HG02852 (cell line): ENCODE results near the gene ATXN1.
"Not testable (repeated sequence)": the region's sequence is repeated elsewhere in the genome, so short reads cannot be mapped to it uniquely, and the experiment has no call there.

ENCODE experiments used
- ATAC-seq: cut with Tn5 transposase; IDR thresholded peaks from one replicate; pipeline ENCODE4 v1.9.1; 2021; ENCODE audit warnings: mild to moderate bottlenecking, moderate library complexity; ENCODE audit not compliant: unreplicated experiment

ATXN1 gene

DNA sequence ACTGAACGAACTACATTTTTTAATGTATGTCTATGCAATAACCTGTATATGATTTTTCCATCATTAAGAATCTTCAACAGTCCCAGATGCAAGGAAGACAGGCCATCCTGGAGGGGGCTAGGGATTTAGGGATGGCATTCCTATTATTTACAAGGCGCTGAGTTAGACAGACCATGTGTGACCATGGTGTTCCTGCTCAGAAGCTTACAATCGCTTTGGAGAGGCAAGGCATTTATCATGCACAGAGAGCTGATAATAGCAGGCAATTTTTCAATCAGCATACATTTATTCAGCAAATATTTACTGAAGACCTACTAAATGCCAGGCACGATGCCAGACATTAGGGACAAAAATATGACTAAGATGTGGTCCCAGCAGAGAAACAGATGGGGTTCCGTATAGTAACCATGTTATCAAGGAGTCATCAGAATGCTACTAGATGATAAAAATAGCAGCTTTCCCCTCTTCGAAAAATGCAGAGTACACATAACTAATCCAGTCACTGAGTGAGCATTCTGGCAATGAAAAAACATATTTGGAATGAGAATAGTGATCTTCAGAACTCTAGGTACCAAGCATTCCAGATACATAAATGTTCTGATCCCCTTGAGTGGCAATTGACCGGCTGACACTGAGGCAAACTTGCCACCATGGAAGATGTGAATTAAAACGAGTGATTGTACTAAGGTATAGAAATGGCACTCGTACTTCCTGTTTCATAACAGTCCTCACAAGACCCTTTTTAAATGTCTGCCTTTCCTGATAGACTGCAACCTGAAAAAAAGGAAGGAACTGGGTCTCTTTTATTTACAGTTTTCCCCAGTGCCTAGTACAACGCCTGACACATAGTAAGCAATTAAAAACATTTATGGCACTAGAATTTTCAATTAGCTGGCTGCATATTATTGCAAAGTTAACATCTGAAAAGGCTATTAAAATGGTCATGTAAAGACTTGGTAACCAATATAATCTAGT lies 135.7 kb downstream of the ATXN1 start:
- no peak for ATAC-seq

DNA sequence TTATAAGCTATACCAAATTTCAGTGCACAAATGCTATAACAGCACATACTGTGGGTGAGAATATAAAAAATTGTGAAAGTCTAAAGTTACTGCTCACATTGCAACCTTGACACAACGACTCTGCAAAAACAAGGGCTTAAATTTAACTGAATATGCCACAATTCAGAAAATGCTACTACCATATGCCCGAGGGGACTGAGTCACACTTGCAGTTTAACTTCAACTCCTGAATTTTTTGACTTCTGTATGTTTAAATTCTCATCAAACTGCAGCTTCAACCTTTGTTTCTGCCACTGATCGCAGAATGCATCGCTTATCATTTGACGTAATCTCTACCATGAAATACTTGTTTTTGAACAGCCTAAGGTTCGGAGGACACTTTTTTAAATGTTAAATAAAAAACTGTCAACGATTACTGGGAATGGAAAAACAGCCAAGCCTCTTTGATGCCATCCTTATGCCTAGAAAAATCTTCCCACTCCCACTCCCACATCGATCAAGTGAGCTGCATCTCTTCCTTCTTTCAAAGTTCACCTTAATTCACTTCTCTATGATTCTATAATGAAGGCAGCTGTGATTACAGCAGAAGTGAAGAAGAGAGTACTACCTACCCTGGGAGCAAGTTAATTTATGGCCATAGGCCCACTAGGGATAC lies 136.5 kb downstream of the ATXN1 start:
- ATAC-seq: no peak

DNA sequence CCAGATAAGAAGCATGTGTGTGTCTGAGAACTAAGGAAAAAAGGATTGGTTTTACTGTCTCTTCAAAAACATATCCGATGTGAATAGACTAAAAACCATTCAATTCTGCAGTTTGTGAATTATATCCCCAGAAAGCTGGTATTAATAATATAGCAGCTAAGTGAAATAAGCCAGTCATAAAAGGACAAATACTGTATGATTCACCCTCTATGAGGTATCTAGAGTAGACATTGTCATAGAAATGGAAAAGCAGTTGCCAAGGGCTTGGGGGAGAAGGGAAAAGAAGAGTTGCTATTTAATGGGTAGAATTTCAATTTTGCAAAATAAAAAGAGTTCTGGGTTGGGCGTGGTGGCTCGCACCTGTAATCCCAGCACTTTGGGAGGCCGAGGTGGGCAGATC lies 137.5 kb downstream of the ATXN1 start:
- no peak for ATAC-seq

DNA sequence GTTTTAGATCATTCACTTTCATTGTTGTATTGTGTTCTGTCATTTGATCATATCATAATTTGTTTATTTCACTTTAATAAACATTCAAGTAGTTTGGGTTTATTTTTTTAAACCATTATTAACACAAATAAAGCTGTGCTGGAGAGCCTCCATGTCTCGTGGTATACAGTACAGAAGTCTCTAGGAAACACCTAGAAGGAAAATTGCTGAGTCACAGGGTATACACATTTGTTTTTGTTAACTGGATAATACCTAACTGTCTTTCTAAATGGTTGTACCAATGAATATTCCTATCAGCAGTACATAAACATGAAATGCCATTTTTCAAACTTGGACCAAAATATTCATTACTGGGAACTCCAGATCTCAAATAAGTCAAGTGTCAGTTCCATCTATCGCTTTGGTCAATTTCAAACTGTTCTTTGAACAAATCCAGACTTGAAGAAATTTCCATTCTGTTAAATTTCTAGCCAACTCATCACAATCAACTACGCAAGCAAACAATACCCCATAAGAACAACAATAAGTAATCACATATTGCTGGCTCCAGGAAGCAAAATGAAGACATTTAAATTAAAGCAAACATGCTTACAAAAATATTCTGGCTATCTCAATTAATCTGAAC lies 138.1 kb downstream of the ATXN1 start:
- no peak for ATAC-seq

DNA sequence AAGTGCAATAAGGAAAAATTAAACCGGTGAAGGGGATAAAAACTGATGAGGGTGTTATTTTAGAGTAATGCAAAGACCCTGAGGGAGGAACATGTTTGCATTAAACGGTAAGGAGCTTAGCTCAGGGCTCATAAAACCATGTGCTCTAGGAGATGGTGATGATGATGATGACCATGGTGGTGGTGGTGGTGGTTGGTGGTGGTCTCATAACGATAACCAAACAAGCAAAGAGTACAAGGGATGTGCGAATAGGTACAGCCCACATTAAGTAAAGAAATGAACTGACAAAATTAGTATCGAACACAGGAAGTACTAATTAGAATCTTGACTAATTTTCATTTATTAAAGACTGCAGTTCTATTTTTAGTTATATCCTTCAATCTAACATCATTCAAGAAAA lies 139.1 kb downstream of the ATXN1 start:
- ATAC-seq: no peak

DNA sequence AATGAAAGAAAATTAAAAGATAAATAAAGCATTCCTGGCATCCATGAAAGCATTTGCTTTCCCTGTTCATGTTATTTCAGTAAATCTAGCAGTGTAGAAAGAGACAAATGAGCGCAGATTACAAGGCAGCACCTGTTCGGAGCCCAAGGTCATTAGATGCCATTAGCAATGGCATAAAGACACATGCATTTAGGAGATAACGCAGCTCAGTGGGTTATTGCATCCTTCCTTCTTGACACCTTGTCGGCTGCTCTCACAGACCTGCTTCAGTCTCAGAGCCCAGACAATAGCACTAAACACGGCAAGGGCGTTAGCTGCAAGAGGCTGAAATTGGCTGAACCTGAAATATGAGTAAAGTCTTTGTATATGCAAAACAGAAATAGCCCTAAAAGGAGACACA lies 140.3 kb downstream of the ATXN1 start:
- ATAC-seq: no peak

DNA sequence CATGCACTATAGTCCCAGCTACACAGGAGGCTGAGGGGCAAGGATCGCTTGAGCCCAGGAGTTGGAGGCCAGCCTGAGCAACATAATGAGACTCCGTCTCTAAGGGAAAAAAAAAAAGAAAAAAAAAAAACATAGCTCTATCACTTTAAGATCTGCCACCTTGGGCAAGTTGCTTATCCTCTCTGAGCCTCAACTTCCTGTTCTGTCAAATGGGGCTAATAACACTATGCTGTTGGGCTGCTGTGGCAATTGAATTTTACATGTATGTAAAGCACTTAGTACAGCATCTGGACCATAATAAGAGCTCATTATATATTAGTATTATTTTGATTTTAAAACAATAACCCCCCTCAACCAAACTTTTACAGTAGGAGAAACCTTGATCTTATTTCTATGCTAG lies 141.5 kb downstream of the ATXN1 start:
- ATAC-seq: no peak

DNA sequence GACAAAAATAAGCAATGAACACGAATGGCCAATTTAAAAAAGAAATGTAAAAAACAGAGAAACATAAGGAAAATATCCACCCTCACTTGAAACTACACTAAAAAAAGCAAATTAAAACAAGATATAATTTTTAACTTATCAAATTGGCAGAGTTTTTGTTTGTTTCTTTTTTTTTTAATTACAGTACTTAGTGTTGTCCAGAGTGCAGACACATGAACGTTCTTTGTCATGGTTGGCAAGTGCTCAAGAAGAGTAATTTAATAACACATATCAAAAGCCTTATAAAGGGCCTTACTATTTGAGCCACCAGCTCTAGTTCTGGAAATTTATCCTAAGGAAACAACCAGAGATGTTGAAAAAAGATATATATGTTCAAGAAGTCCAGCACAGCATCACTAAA lies 142.3 kb downstream of the ATXN1 start:
- ATAC-seq: no peak

DNA sequence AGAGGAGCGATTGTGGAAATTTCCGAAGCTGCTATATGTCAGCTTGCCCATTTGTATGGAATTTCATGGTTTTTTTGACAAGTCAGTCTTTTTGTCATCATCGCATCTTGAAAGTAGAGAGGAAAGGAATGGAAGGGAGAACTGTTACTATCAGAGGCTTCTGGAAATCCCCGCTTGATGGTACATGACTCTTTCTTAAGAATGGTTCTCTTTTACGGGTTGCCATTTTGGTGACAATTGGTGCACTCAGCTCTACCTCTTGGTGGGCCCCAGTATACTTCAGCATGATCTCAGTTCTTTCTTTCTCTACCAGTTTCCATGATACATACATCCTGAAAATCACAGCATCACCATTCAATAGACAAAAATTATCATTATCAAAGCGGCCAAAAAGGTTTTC lies 146.0 kb downstream of the ATXN1 start:
- not testable (repeated sequence) for ATAC-seq

DNA sequence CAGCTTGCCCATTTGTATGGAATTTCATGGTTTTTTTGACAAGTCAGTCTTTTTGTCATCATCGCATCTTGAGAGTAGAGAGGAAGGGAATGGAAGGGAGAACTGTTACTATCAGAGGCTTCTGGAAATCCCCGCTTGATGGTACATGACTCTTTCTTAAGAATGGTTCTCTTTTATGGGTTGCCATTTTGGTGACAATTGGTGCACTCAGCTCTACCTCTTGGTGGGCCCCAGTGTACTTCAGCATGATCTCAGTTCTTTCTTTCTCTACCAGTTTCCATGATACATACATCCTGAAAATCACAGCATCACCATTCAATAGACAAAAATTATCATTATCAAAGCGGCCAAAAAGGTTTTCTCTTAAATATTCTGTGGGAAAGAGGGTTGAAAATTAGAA lies 147.1 kb downstream of the ATXN1 start:
- not testable (repeated sequence) for ATAC-seq

DNA sequence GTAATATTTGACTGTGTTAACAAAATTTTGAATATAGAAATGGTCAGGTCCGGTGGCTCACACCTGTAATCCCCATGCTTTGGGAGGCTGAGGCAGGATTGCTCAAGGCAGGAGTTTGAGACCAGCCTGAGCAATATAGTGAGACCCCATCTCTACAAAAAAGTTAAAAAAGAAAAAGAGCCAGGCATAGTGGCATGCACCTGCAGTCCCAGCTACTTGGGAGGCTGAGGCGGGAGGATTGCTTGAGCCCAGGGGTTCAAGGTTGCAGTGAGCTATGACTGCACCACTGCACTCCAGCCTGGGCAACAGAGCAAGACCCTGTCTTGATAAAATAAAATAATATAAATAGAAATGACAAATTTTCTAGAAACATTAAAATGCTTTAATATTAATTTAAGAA lies 147.8 kb downstream of the ATXN1 start:
- not testable (repeated sequence) for ATAC-seq

DNA sequence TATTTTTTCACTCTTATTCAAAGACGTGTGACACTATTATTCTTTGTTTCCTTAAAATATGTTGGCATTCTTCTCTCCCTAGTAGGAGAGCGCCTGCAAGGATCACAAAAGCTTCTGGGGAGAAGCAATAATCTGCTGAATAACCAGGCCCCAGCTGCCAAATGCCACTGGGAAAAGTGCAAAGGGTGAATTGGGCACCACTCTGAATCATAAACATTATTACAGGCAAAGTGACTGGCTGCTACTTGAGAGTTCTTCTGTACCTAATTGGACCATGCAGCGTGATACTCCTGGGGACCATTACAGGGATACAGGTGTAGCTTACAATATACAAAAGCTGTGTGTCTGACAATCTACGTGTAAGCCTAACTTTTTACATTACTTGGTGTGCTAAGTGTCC lies 152.8 kb downstream of the ATXN1 start:
- ATAC-seq: no peak

DNA sequence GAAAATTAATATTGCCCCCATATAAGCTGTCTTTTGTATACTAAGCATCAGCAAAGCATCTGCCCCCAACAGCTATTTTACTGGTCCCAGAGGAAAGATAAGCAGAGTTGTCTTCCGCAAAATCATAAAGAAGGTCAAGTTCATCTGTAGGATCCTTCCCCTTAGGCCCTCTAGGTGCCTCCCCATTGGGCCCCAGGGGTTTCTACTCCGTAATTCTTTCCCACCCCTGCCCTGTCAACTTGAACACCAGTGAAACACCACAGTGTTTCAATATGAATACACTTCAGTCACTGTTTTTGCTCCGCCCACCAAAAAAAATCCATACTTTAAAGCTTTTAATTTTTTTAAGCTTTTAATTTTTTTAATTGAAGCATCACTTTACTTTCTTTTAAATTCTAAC lies 159.2 kb downstream of the ATXN1 start:
- ATAC-seq: peak; percentile 95

DNA sequence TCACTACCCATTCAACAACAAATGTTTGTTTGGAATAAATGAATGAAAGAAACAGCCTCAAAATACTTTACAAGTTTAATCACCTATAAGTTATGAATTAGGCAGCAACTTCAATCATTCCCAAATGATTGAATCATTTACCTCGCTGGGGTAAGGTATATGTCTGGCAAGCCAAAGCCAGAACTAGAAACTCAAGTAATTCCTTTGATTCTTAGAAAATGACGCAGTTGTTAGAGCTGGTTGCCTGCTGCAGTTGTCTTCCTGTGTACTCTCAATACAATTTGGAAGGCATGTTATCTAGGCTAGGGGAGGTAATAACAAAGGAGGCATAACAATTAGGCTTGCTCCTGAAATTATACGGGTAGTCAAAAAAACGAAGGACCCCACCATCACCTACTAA lies 160.6 kb downstream of the ATXN1 start:
- no peak for ATAC-seq

DNA sequence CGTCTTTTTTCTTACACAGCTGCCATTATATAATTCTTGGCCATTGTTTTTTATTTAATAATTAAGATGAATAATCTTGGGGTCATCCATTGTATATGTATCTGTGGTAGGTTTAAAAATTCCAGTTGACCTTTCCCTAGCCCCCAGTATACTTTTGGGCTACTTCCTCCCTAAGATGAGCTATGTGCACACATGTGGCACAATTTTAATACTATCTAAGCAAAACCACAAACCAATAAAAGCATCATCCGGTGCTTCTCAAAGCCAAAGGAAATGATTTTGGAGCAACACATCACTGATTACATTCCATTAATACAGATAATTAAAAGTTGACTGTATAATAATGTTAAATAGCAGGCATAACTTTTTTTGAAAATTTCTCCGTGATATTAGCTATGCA lies 161.2 kb downstream of the ATXN1 start:
- no peak for ATAC-seq

DNA sequence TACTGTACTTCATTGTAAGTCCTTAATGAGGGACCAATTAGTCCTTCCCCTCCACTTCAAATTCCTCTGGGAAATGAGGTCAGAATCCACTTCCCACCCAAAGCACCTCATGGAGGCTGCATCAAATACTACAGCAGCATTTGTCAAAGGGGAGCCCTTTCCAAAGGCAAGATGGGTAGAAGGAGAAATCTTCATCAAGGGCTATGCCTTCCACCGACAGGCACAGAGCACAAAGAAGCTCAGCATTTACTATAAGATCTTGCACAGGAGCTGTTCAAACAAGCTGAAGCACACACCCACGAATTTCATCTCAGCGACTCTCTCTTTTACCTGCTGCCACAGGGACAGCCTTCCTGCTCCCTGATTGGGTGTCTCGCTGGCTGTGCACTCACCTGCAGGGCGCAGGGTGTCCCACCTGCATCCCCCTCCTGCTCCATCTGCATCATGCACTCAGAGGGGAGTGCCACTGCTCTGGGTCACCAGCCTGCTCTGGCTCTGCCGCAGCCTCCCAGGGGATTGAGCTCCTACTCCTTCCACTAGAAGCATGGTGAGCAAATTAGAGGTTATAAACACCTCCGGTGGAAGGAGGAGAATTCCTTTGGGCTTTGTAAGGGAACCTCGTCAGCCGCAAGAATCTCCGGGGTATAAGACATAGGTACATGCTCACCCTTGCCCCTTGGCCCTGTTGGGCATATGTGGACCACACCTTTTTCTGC lies 164.5 kb downstream of the ATXN1 start:
- no peak for ATAC-seq

DNA sequence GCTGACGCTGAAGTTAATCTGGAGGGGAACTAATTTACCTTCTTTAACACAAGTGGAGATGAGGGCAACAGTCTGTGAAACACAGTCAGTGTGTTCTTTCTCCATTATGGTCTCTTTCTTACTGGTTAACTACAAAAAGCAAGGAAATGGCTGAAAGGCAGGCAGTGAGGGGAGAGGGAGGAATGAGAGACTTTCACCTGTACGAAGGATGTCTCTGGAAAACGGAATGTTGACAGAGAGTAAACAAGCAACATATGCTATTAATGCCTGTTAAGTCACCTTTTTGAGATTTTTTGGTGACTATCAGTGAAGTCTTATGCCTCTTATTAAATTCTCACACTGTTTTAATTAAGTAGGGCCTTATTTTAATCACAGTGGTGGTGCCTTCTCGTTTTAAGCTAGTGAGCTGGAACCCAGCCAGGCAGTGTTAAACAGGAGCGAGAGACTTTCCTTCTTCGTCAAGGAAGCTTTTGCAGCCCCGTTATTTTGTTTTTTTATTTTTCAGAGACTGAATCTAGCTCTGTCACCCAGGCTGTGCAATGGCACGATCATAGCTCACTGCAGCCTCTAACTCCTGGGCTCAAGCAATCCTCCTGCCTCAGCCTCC lies 165.6 kb downstream of the ATXN1 start:
- ATAC-seq: no peak

DNA sequence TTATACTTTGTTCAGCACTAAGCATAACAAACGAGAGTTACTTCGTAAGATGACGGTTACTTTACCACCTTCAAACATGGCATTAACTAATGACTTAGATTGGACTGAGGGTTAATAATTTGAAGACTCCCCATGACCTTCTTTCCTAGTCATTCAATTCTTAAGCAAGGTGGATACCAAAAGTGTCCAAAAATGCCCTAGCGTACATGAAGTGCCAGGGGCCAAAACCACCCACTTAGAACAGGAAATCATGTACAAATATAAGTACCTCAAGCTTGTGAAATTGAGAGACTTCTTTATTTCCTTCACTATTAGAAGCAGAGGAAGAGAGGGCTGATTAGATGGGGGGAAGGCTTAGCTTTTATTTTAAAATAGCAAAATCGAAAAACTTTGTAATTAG lies 166.4 kb downstream of the ATXN1 start:
- no peak for ATAC-seq

DNA sequence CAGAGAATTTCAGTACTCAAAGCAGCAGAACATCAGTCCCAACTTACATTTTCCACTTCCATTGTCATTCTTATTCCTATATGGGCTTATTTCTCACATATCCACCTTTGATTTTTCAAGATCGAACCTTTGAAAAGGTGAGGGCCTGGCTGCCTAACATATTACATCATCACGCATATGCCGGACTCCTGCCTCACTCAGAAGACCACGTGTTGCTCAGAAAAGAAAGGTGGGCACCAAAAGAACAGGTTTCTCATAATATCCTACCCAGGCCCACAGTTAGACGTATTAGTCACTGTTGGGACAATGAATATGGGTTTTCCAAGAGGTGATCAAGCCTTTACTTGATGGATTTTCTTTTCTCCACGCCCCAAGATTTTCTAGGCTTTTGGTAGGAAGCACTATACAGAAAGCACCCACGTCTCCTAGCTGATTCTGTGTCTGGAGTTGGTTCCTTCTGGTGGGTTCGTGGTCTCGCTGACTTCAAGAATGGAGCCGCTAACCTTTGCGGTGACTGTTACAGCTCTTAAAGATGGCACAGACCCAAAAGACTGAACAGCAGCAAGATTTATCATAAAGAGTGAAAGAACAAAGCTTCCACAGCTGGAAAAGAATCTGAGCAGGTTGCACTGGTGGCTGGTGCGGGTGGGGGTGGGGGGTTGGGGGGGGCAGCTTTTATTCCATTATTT lies 168.9 kb downstream of the ATXN1 start:
- no peak for ATAC-seq
